HCT116 (cell line): ENCODE measurements around the gene CAV2. TPM values are rescaled to one million over a fixed set of nuclear protein-coding genes. Genes with fewer than 3 reads are reported as not detected.

ENCODE experiments used
- ATAC-seq: fragments of 200-7000 bp; cut with Tn5 transposase; 2 replicates; pipeline ENCODE4 v1.9.1; 2020; ENCODE audit warnings: mild to moderate bottlenecking, moderate library complexity
- BruUV-seq: library from RNA; stranded (reverse); fragments of 400-500 nt; replicated peaks from 2 replicates; lab custom pipeline; 2021; lab: Mats Ljungman, UMichigan
- CTCF ChIA-PET: fragments of 300-600 bp; sonication (Branson Sonifier 250); formaldehyde crosslinking; loops from one replicate; lab custom pipeline; 2021; ENCODE audit warnings: antibody characterized with exemption; lab: Charles Lee
- POLR2A ChIA-PET: fragments of 300-600, 350-600 bp; sonication (Branson Sonifier 250); formaldehyde crosslinking; loops from one replicate; lab custom pipeline; 2021; ENCODE audit warnings: antibody characterized with exemption; lab: Charles Lee
- RAD21 ChIA-PET, 2 experiments: fragments of 300-600 bp; sonication (Branson Sonifier 250); formaldehyde crosslinking; loops; one replicate each; lab custom pipeline; 2023; ENCODE audit warnings: low total read pairs in 2 of 2; ENCODE audit not compliant: uncharacterized antibody in 2 of 2, unreplicated experiment in 2 of 2, low non-redundant PET in 1 of 2; lab: Charles Lee
- DNase-seq: peaks from one replicate; pipeline ENCODE4 v3.0.0-alpha.2; 2010; ENCODE audit warnings: low read depth, low spot score
- H2AFZ ChIP-seq: fragments of 200-600 bp; shearing (Covaris generic), sonication (generic); 2 replicates; pipeline ENCODE4 v1.6.1; 2017; ENCODE audit warnings: low read depth, mixed run types, mixed read lengths, antibody characterized with exemption, low read length; ENCODE audit not compliant: poor library complexity, severe bottlenecking
- H3K27ac ChIP-seq: 2 replicates; pipeline ENCODE4 v1.5.1; 2012; ENCODE audit warnings: low read depth, low read length
- H3K27me3 ChIP-seq: fragments of 200-600 bp; sonication (generic); 2 replicates; pipeline ENCODE4 v1.6.1; 2016; ENCODE audit warnings: mixed run types, low read length, mixed read lengths; ENCODE audit not compliant: insufficient read depth
- H3K36me3 ChIP-seq, 2 experiments: fragments of 200-500 bp in 1 of 2; fragments of 200-600 bp in 1 of 2; sonication (Bioruptor generic) in 1 of 2; sonication (generic) in 1 of 2; 2 replicates each; pipeline versions ENCODE4 v1.5.1 to v1.6.1; 2014 to 2016; ENCODE audit warnings: low read length in 2 of 2, inconsistent platforms in 1 of 2, mixed read lengths in 1 of 2, mixed run types in 1 of 2; ENCODE audit not compliant: insufficient read depth in 2 of 2, control insufficient read depth in 1 of 2
- H3K4me1 ChIP-seq, 2 experiments: fragments of 200-600 bp in 1 of 2; sonication (generic) in 1 of 2; 2 replicates each; pipeline versions ENCODE4 v1.5.1 to v1.6.1; 2012 to 2017; ENCODE audit warnings: low read length in 2 of 2, inconsistent platforms in 1 of 2, mild to moderate bottlenecking in 1 of 2, mixed read lengths in 1 of 2, mixed run types in 1 of 2, moderate library complexity in 1 of 2; ENCODE audit not compliant: insufficient read depth in 2 of 2, control insufficient read depth in 1 of 2
- H3K4me2 ChIP-seq: fragments of 200-600 bp; sonication (generic); 2 replicates; pipeline ENCODE4 v1.6.1; 2017; ENCODE audit warnings: mixed run types, low read length, mixed read lengths
- H3K4me3 ChIP-seq, 2 experiments: fragments of 200-600 bp in 1 of 2; sonication (generic) in 1 of 2; replicated peaks in 1 of 2; 2 replicates each; pipeline ENCODE4 v1.5.1; 2011 to 2016; ENCODE audit warnings: low read length in 2 of 2, control low read depth in 1 of 2, low read depth in 1 of 2, mild to moderate bottlenecking in 1 of 2, mixed read lengths in 1 of 2, mixed run types in 1 of 2
- H3K79me2 ChIP-seq: fragments of 200-600 bp; sonication (generic); 2 replicates; pipeline ENCODE4 v1.6.1; 2017; ENCODE audit warnings: mild to moderate bottlenecking, mixed run types, low read length, moderate library complexity, mixed read lengths; ENCODE audit not compliant: insufficient read depth
- H3K9ac ChIP-seq: fragments of 200-600 bp; sonication (generic); 2 replicates; pipeline ENCODE4 v1.6.1; 2016; ENCODE audit warnings: low read length, mixed read lengths
- H3K9me2 ChIP-seq: fragments of 200-600 bp; sonication (generic), shearing (Covaris generic); 2 replicates; pipeline ENCODE4 v1.6.1; 2017; ENCODE audit warnings: mixed run types, mild to moderate bottlenecking, moderate library complexity; ENCODE audit not compliant: insufficient read depth
- H3K9me3 ChIP-seq, 2 experiments: fragments of 200-500 bp in 1 of 2; fragments of 200-600 bp in 1 of 2; sonication (Bioruptor generic) in 1 of 2; sonication (generic) in 1 of 2; 2 replicates each; pipeline ENCODE4 v1.6.1; 2014 to 2017; ENCODE audit warnings: low read length in 2 of 2, mixed read lengths in 2 of 2, inconsistent platforms in 1 of 2, low read depth in 1 of 2, mild to moderate bottlenecking in 1 of 2, mixed run types in 1 of 2, moderate library complexity in 1 of 2; ENCODE audit not compliant: control insufficient read depth in 1 of 2, insufficient read depth in 1 of 2
- H4K20me1 ChIP-seq: fragments of 200-600 bp; sonication (generic), shearing (Covaris generic); 2 replicates; pipeline ENCODE4 v1.6.1; 2017; ENCODE audit warnings: mixed run types, mild to moderate bottlenecking, moderate library complexity; ENCODE audit not compliant: insufficient read depth
- CBX3 ChIP-seq: IDR thresholded peaks from 2 replicates; pipeline ENCODE4 v1.6.1; 2012; ENCODE audit warnings: low read depth
- CEBPB ChIP-seq: IDR thresholded peaks from 2 replicates; pipeline ENCODE4 v1.6.1; 2012; ENCODE audit warnings: low read depth
- EGR1 ChIP-seq: IDR thresholded peaks from 2 replicates; pipeline ENCODE4 v1.6.1; 2012; ENCODE audit warnings: low read depth
- ELF1 ChIP-seq: IDR thresholded peaks from 2 replicates; pipeline ENCODE4 v1.6.1; 2012; ENCODE audit warnings: low read depth, borderline replicate concordance
- EZH2 ChIP-seq: fragments of 200-600 bp; sonication (generic); IDR thresholded peaks from 2 replicates; pipeline ENCODE4 v1.6.1; 2017; ENCODE audit warnings: antibody characterized with exemption, mixed run types
- FOSL1 ChIP-seq: IDR thresholded peaks from 2 replicates; pipeline ENCODE4 v1.6.1; 2012; ENCODE audit warnings: low read depth
- JUND ChIP-seq: IDR thresholded peaks from 2 replicates; pipeline ENCODE4 v1.6.1; 2012
- POLR2AphosphoS5 ChIP-seq: IDR thresholded peaks from 2 replicates; pipeline ENCODE4 v1.6.1; 2011; ENCODE audit warnings: mild to moderate bottlenecking, low read depth, low read length, moderate library complexity
- RAD21 ChIP-seq: IDR thresholded peaks from 2 replicates; pipeline ENCODE4 v1.6.1; 2012; ENCODE audit warnings: low read depth, mild to moderate bottlenecking
- SP1 ChIP-seq: IDR thresholded peaks from 2 replicates; pipeline ENCODE4 v1.6.1; 2012; ENCODE audit warnings: low read depth
- SRF ChIP-seq: IDR thresholded peaks from 2 replicates; pipeline ENCODE4 v1.6.1; 2012; ENCODE audit warnings: low read depth
- TCF7L2 ChIP-seq: IDR thresholded peaks from 2 replicates; pipeline ENCODE4 v1.7.0; 2011; ENCODE audit warnings: borderline replicate concordance, inconsistent platforms; ENCODE audit not compliant: insufficient read depth, insufficient read length; ENCODE audit errors: extremely low read depth
- ZNF274 ChIP-seq: fragments of 200-500 bp; sonication (Bioruptor generic); IDR thresholded peaks from 2 replicates; pipeline ENCODE4 v1.6.1; 2014; ENCODE audit warnings: mild to moderate bottlenecking, low read depth, low read length, inconsistent platforms
- intact Hi-C: fragments of 100-400 bp; cut with micrococcal nuclease; formaldehyde crosslinking; loops from 2 replicates; pipeline ENCODE4 v1.10.0; 2022
- total RNA-seq: library from RNA; stranded (reverse); gene quantifications from one replicate; pipeline ENCODE4 v1.2.1, GENCODE V29; 2021; ENCODE audit not compliant: unreplicated experiment
- TF ChIP-seq, protein P1 (sequence below): IDR thresholded peaks from 2 replicates; pipeline ENCODE4 v1.6.1; 2012
- TF ChIP-seq, protein P2 (sequence below): IDR thresholded peaks from 2 replicates; pipeline ENCODE4 v1.6.1; 2011; ENCODE audit warnings: mild to moderate bottlenecking, low read length, moderate library complexity; ENCODE audit not compliant: insufficient replicate concordance; ENCODE audit errors: extremely low read depth
- TF ChIP-seq, protein P3 (sequence below): IDR thresholded peaks from 2 replicates; pipeline ENCODE4 v1.6.1; 2012
- TF ChIP-seq, protein P4 (sequence below): IDR thresholded peaks from 2 replicates; pipeline ENCODE4 v1.6.1; 2012; ENCODE audit warnings: low read depth

The CAV2 gene
- total RNA-seq, 1 experiment from 2014 or later: 157 TPM

DNA sequence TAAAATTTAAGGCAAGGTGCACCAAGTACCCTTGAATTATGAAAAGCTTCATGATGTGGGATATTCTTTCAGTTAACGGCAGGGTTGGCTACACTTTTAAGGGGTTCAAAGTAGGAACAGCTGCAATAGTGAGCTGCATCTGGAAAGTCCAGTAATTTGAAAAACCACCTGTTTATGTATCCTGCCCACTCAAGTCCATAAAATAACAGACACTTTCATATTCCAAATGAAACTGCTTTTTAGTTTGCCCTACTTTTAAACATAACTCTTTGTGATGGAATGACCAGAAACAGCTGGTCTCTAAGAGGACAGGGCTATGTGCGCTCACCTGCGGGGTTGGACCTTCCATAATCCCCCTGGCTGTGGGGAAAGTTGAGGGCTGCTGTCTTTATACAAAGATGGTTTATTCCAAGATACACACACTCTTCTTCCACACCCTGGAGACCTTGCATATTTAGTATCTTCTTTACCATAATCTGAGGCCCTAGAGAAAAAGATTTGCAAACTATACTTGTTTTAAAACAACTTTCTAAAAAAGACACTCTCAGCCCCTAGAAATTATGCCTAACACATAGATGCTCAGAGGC, 32.7 kb downstream of the CAV2 start:
- ATAC-seq: no peak
- Histone ChIP-seq H2AFZ (no peak overlapping the region), H3K9me2 (no peaks in the 10 kb centered on the region), H3K4me1 (peaks cover 15 to 33% of the 10 kb centered on the region in 2 experiments), H3K4me2 (no peak overlapping the region), H3K27me3 (no peaks in the 10 kb centered on the region), H3K36me3 (peaks cover 11 to 71% of the 10 kb centered on the region in 2 experiments), H3K4me3 (no peak overlapping the region), H3K9ac (no peak overlapping the region), H4K20me1 (peaks cover 10% of the 10 kb centered on the region; the same call in 1 of the 2 replicates), H3K9me3 (no peaks in the 10 kb centered on the region), H3K79me2 (peaks cover 94% of the 10 kb centered on the region), H3K27ac (0 out of 2 replicates have a peak overlapping the region, but pooled peaks have one; percentile 1)
- POLR2A ChIA-PET: no interaction called here
- no TSS peak for BruUV-seq
- no peak for DNase-seq
- CTCF ChIA-PET: no interaction called here
- TF ChIP-seq ELF1 (no peak), JUND (no peak), FOSL1 (no peak), SRF (no peak), EGR1 (no peak), CEBPB (no peak), EZH2 (no peak), RAD21 (no peak), TCF7L2 (no peak), SP1 (no peak), CBX3 (no peak), POLR2AphosphoS5 (no peak), ZNF274 (no peak)
- TF ChIP-seq, protein P1, sequence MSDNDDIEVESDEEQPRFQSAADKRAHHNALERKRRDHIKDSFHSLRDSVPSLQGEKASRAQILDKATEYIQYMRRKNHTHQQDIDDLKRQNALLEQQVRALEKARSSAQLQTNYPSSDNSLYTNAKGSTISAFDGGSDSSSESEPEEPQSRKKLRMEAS: no peak
- TF ChIP-seq, protein P2, sequence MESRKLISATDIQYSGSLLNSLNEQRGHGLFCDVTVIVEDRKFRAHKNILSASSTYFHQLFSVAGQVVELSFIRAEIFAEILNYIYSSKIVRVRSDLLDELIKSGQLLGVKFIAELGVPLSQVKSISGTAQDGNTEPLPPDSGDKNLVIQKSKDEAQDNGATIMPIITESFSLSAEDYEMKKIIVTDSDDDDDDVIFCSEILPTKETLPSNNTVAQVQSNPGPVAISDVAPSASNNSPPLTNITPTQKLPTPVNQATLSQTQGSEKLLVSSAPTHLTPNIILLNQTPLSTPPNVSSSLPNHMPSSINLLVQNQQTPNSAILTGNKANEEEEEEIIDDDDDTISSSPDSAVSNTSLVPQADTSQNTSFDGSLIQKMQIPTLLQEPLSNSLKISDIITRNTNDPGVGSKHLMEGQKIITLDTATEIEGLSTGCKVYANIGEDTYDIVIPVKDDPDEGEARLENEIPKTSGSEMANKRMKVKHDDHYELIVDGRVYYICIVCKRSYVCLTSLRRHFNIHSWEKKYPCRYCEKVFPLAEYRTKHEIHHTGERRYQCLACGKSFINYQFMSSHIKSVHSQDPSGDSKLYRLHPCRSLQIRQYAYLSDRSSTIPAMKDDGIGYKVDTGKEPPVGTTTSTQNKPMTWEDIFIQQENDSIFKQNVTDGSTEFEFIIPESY: no peak
- TF ChIP-seq, protein P3, sequence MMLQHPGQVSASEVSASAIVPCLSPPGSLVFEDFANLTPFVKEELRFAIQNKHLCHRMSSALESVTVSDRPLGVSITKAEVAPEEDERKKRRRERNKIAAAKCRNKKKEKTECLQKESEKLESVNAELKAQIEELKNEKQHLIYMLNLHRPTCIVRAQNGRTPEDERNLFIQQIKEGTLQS: no peak
- TF ChIP-seq, protein P4, sequence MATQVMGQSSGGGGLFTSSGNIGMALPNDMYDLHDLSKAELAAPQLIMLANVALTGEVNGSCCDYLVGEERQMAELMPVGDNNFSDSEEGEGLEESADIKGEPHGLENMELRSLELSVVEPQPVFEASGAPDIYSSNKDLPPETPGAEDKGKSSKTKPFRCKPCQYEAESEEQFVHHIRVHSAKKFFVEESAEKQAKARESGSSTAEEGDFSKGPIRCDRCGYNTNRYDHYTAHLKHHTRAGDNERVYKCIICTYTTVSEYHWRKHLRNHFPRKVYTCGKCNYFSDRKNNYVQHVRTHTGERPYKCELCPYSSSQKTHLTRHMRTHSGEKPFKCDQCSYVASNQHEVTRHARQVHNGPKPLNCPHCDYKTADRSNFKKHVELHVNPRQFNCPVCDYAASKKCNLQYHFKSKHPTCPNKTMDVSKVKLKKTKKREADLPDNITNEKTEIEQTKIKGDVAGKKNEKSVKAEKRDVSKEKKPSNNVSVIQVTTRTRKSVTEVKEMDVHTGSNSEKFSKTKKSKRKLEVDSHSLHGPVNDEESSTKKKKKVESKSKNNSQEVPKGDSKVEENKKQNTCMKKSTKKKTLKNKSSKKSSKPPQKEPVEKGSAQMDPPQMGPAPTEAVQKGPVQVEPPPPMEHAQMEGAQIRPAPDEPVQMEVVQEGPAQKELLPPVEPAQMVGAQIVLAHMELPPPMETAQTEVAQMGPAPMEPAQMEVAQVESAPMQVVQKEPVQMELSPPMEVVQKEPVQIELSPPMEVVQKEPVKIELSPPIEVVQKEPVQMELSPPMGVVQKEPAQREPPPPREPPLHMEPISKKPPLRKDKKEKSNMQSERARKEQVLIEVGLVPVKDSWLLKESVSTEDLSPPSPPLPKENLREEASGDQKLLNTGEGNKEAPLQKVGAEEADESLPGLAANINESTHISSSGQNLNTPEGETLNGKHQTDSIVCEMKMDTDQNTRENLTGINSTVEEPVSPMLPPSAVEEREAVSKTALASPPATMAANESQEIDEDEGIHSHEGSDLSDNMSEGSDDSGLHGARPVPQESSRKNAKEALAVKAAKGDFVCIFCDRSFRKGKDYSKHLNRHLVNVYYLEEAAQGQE: no peak
- RAD21 ChIA-PET: no interaction called here
- intact Hi-C loops: no loop called here
